Right cardiac atrium (tissue), 5 donors: ENCODE results near the gene RASSF7. TPM values are rescaled to one million over a fixed set of nuclear protein-coding genes. Genes with fewer than 3 reads are reported as not detected.

ENCODE experiments used
- ATAC-seq, 2 donors: fragments of 200-7000 bp; cut with Tn5 transposase; one replicate each; pipeline versions ENCODE4 v1.8.0 to v1.9.1; 2020; ENCODE audit warnings: moderate library complexity in 2 of 2, mild to moderate bottlenecking in 1 of 2
- DNase-seq, 3 donors: peaks; one replicate each; pipeline ENCODE4 v3.0.0-alpha.2; 2020
- H3K27ac ChIP-seq: one replicate; pipeline ENCODE4 v1.5.1; 2013; ENCODE audit warnings: mild to moderate bottlenecking, low read length, control low read depth, moderate library complexity
- H3K27me3 ChIP-seq: one replicate; pipeline ENCODE4 v1.6.1; 2013; ENCODE audit not compliant: control insufficient read depth, insufficient read depth
- H3K4me1 ChIP-seq: one replicate; pipeline ENCODE4 v1.6.1; 2013; ENCODE audit warnings: low read length; ENCODE audit not compliant: control insufficient read depth, insufficient read depth
- H3K4me3 ChIP-seq: one replicate; pipeline ENCODE4 v1.5.1; 2013; ENCODE audit warnings: low read length, control low read depth
- H3K9me3 ChIP-seq: one replicate; pipeline ENCODE4 v1.6.1; 2013; ENCODE audit warnings: low read length; ENCODE audit not compliant: control insufficient read depth
- WGBS: extraction: QIAGEN DNeasy Blood & Tissue Kit; methylation state at CpG from one replicate; pipeline ENCODE4 v1.1.7; 2013; 5-methylcytosine and 5-hydroxymethylcytosine counted together
- intact Hi-C, 4 donors: fragments of 100-400 bp; cut with DNase I; formaldehyde crosslinking; loops; one replicate each; pipeline versions ENCODE4 v1.11.0 to v1.14.0; 2022 to 2023
- polyA plus RNA-seq: library from polyadenylated mRNA; stranded (reverse); fragments of 200-250 nt; gene quantifications from one replicate; pipeline ENCODE4 v1.2.3, GENCODE V29; 2013
- total RNA-seq, 4 donors: library from RNA; stranded (reverse); fragmentation: NEBNext Ultra II Directional; extraction: Animal tissue kit (Norgen Biotek cat#: 25700); gene quantifications; one replicate each; pipeline ENCODE4 v1.2.1, GENCODE V29; 2021
- donor health status: healthy with polysubstance abuse.
- donor health status: DM: no; HTN: yes; CAD: no.
- donor health status: DM: no; HTN: no; CAD: no.
- donor health status: DM: no; HTN: yes; CAD: no; lungs with severe emphysema.
- donor health status: DM: yes; HTN: yes; CAD: no.

RASSF7 gene
- total and polyA plus RNA-seq, 5 donors = 2.5 to 6.3 (median 3.9) TPM

- no peak overlapping the region for H3K27ac ChIP-seq
Observed at GRCh38 chr11:578276-579035, 17.7 kb downstream of the RASSF7 start.

GRCh38 chr11:579830-580601 is 19.2 kb downstream of the RASSF7 start:
- WGBS = 63% methylated on average over 20 of the region's 20 CpGs
- peak overlapping the region; percentile 43 for H3K27ac ChIP-seq
- no peaks in the 10 kb centered on the region for H3K9me3 ChIP-seq
- intact Hi-C loops = no loop called here
- H3K4me3 ChIP-seq = no peak overlapping the region
- ATAC-seq = no peak
- H3K27me3 ChIP-seq = no peaks in the 10 kb centered on the region
- peak in 1 of 3 donors; percentile 40 for DNase-seq
- H3K4me1 ChIP-seq = peaks cover 23% of the 10 kb centered on the region

More at GRCh38 chr11:578276-579035, 17.7 kb downstream of the RASSF7 start:
- no peaks in the 10 kb centered on the region for H3K9me3 ChIP-seq
- no peaks in the 10 kb centered on the region for H3K27me3 ChIP-seq
- intact Hi-C loops = no loop called here
- peak in 1 of 3 donors; percentile 39 for DNase-seq
- ATAC-seq = no peak
- WGBS = 75% methylated on average over 21 of the region's 21 CpGs
- no peak overlapping the region for H3K4me3 ChIP-seq
- peaks cover 23% of the 10 kb centered on the region for H3K4me1 ChIP-seq

- Histone ChIP-seq H3K27me3 (no peaks in the 10 kb centered on the region), H3K9me3 (no peaks in the 10 kb centered on the region), H3K27ac (peak overlapping the region; percentile 20), H3K4me3 (no peak overlapping the region), H3K4me1 (peaks cover 23% of the 10 kb centered on the region)
- WGBS = 62% methylated on average over 14 of the region's 14 CpGs
- DNase-seq (peak in 1 of 3 donors; percentile 37), ATAC-seq (peak in 1 of 2 donors; percentile 16)
- intact Hi-C loops = no loop called here
Observed at GRCh38 chr11:581342-581741, 20.6 kb downstream of the RASSF7 start.

GRCh38 chr11:581752-582151 is 21.0 kb downstream of the RASSF7 start:
- no peak overlapping the region for H3K27ac ChIP-seq

GRCh38 chr11:584287-584686 is 23.5 kb downstream of the RASSF7 start:
- DNase-seq (peak in 1 of 3 donors; percentile 48), ATAC-seq (no peak)
- Histone ChIP-seq H3K9me3 (no peaks in the 10 kb centered on the region), H3K27me3 (no peaks in the 10 kb centered on the region), H3K27ac (no peak overlapping the region), H3K4me1 (peaks cover 8% of the 10 kb centered on the region), H3K4me3 (no peak overlapping the region)
- 95% methylated on average over 10 of the region's 10 CpGs for WGBS
- intact Hi-C loops = no loop called here

More at GRCh38 chr11:581752-582151, 21.0 kb downstream of the RASSF7 start:
- peak in 1 of 3 donors; percentile 37 for DNase-seq
- 73% methylated on average over 17 of the region's 17 CpGs for whole genome bisulfite sequencing
- intact Hi-C loops = no loop called here
- no peaks in the 10 kb centered on the region for H3K9me3 ChIP-seq
- no peaks in the 10 kb centered on the region for H3K27me3 ChIP-seq
- H3K4me3 ChIP-seq = no peak overlapping the region
- no peak for ATAC-seq
- peaks cover 23% of the 10 kb centered on the region for H3K4me1 ChIP-seq

- H3K4me1 ChIP-seq = no peaks in the 10 kb centered on the region
- H3K4me3 ChIP-seq = no peak overlapping the region
- H3K27me3 ChIP-seq = no peaks in the 10 kb centered on the region
- WGBS = 87% methylated on average over 32 of the region's 32 CpGs
- intact Hi-C loops = no loop called here
- no peak overlapping the region for H3K27ac ChIP-seq
- H3K9me3 ChIP-seq = no peaks in the 10 kb centered on the region
- ATAC-seq (no peak), DNase-seq (peak in 1 of 3 donors; percentile 34)
Observed at GRCh38 chr11:586376-587316, 25.9 kb downstream of the RASSF7 start.

- Histone ChIP-seq H3K27me3 (no peaks in the 10 kb centered on the region), H3K27ac (no peak overlapping the region), H3K4me1 (no peaks in the 10 kb centered on the region), H3K4me3 (no peak overlapping the region), H3K9me3 (no peaks in the 10 kb centered on the region)
- DNase-seq (peak in 1 of 3 donors; percentile 14), ATAC-seq (no peak)
- intact Hi-C loops = no loop called here
- WGBS = 87% methylated on average over 8 of the region's 8 CpGs
Observed at GRCh38 chr11:587546-587945, 26.8 kb downstream of the RASSF7 start.

GRCh38 chr11:587978-588380 is 27.2 kb downstream of the RASSF7 start:
- DNase-seq (peak in 1 of 3 donors; percentile 32), ATAC-seq (peak; percentile 30 to 68)
- no peaks in the 10 kb centered on the region for H3K4me1 ChIP-seq
- 75% methylated on average over 6 of the region's 6 CpGs for WGBS
- H3K27me3 ChIP-seq = no peaks in the 10 kb centered on the region
- H3K27ac ChIP-seq = no peak overlapping the region
- intact Hi-C loops = no loop called here
- no peaks in the 10 kb centered on the region for H3K9me3 ChIP-seq
- H3K4me3 ChIP-seq = no peak overlapping the region

GRCh38 chr11:589798-590197 is 29.0 kb downstream of the RASSF7 start:
- H3K27me3 ChIP-seq = no peaks in the 10 kb centered on the region
- 94% methylated on average over 26 of the region's 26 CpGs for WGBS
- H3K4me3 ChIP-seq = no peak overlapping the region
- no peak overlapping the region for H3K27ac ChIP-seq
- H3K4me1 ChIP-seq = no peaks in the 10 kb centered on the region
- no peaks in the 10 kb centered on the region for H3K9me3 ChIP-seq
- DNase-seq (peak in 1 of 3 donors; percentile 34), ATAC-seq (no peak)
- intact Hi-C loops = no loop called here

- no peak overlapping the region for H3K27ac ChIP-seq
- 75% methylated on average over 11 of the region's 11 CpGs for WGBS
- intact Hi-C loops = no loop called here
- no peaks in the 10 kb centered on the region for H3K27me3 ChIP-seq
- no peak overlapping the region for H3K4me3 ChIP-seq
- H3K4me1 ChIP-seq = no peaks in the 10 kb centered on the region
- DNase-seq (no peak), ATAC-seq (no peak)
- H3K9me3 ChIP-seq = no peaks in the 10 kb centered on the region
Observed at GRCh38 chr11:590997-591396, 30.2 kb downstream of the RASSF7 start.
